ENCODE results near the gene CCNB2.
"Not testable (repeated sequence)": the region's sequence is repeated elsewhere in the genome, so short reads cannot be mapped to it uniquely, and the experiment has no call there.

Gene CCNB2

DNA sequence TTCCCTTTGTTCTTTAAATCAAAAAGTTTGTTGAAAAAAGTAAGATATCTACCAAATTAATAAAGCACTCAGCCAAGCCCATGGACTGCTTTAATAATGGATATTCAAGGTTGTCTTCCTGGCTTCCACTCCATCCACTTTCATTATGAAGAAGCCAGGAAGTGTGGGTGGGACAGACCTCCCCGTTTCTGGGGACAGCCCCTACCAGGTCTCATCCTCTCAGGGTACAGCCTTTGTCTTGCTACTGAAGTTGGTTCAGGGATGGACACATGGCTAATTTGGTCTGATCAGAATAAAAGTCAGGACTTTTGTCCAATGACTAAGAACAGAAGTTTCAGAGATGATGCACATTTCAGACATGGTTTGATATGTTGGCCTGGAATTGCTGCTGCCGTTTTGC is 32.6 kb downstream of the CCNB2 start:
- DNase-seq = no peak

- peak; percentile 48 for DNase-seq
These were observed 33.3 kb downstream of the CCNB2 start for GRCh38 chr15:59138243-59138642.

- DNase-seq = no peak
These were observed 35.7 kb downstream of the CCNB2 start for GRCh38 chr15:59140422-59141226.

GRCh38 chr15:59143281-59143680 is 38.3 kb downstream of the CCNB2 start:
- DNase-seq = no peak

DNA sequence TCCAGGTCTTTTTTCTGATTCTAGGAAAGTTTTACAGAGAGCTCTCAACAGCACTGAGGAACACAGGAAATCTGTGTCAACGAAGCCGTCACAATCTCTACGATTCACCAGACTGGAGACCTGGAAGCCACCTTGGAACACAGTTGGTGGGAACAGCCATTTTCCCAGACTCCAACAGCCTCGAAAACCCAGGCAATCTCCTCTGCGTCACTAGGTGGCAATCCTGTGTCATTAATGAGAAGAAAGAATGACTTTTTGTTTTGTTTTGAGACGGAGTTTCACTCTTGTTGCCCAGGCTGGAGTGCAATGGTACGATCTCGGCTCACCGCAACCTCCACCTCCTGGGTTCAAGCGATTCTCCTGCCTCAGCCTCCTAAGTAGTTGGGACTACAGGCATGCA is 39.6 kb downstream of the CCNB2 start:
- DNase-seq = not testable (repeated sequence)

- DNase-seq = no peak
These were observed 42.7 kb downstream of the CCNB2 start for GRCh38 chr15:59147666-59148065.

DNA sequence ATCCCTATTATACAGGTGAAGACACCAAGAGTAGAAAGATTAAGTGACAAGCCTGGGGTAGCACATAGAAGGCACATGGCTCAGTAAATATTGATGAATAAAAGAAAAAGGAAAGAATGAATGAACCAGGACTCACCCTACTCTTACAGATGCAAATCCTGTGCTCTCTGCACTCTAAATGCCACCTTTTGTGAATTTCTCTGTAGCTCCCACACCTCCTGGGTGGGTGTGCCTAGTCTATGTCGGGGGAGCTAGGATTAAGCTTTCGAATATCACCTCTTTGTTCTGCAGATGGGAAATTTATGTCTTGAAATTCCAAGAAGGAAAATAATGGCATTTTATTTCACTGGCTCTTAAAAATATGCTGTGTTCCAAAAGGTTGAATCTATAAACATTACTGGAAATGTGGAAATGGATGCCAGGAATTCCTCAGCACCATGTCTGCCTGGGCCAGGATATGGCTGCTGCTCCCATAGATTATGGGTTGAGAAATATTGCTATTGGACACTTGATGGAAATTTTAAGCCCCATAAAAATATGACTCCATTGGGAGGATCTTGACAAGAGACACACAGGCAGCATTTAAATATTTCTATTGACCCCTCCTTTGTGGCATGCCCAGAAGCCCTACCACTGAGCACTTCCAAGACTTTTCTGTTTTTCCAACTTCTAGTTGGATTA is 43.3 kb downstream of the CCNB2 start:
- DNase-seq = no peak

GRCh38 chr15:59150185-59150584 is 45.2 kb downstream of the CCNB2 start:
- no peak for DNase-seq

- DNase-seq = no peak
These were observed 47.9 kb downstream of the CCNB2 start for GRCh38 chr15:59152694-59153450.

DNA sequence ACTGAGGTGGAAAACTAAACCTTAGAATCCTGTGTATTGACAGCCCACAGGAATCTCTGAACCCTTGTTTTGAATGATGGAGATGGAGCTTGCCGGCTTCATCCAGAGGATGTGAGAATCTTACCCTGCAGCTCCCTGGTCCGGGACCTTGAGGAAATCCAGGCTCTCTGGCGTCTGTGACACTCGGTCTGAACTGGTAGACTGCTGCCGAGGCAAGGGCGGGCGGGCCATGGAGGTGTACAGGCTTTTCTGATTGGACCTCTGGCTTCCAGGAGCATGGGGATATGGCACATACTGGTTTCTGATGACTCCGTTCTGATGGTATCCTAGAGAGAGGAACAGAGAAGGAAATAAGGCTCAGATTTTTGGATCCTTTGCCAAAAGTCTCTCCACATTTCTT is 48.5 kb downstream of the CCNB2 start:
- DNase-seq = no peak

- DNase-seq = no peak
These were observed 49.3 kb downstream of the CCNB2 start for GRCh38 chr15:59154243-59154642.

DNA sequence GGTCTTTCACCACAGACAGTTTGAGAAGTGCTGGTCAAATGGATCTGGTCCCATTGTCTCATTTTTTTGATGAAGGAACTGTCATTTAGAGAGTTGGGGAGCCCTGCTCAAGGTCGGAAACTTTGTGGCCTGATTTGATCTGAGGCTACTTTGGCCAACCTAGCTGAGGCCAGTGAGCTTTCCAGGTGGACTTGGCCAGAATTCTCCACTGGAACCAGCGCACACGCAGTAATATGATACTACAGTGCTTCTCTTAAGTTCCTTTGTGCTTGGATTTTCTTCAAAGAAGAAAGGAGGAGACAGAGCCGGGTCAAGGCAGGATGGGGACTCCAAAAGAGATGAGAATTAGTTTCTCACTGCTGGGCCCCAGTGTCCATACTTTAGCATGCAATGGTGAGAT is 50.5 kb downstream of the CCNB2 start:
- DNase-seq = no peak

GRCh38 chr15:59157396-59157795 is 52.5 kb downstream of the CCNB2 start:
- no peak for DNase-seq

DNA sequence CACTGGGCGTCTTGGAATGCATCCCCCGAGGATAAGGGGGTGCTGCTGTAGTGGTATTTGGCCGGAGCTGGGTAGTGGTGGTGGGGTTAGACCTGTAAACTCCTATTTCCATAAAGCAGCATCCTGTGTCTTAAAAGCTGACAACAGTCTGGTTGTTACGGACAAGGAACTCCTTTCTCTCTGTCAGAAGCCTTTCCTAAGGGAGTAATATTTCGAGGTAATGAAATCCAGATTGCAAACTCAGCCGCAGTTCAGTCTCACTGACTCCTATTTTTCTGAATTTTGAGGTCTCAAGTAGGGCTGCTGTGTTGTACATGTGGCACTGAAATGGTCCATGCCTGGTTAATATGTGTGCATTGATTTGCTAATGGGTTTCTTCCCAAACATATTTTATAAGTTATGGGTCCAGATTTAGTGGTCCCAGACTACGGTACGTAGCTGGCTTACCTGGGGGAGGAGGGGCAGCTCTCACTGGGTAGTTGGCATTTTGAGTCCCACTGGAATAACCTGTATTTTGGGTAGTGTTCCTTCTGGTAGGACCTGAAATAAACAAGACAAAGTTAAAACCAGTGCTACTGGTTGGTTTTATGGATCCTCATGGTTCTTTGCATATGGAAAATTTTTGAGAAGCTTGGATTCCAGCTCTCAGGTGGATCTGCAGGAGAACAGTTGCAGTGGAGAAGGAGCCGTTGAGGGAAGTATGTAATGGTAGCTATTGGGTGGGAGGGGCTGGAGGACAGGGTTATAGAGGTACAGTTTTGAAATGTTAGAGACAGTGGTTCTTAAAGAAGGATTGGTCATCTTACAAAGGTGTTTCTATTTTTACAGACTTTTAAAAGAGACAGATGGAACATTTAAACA is 53.1 kb downstream of the CCNB2 start:
- no peak for DNase-seq

- no peak for DNase-seq
These were observed 53.7 kb downstream of the CCNB2 start for GRCh38 chr15:59158701-59159034.

GRCh38 chr15:59159210-59159609 is 54.3 kb downstream of the CCNB2 start:
- no peak for DNase-seq

GRCh38 chr15:59160880-59161593 is 56.1 kb downstream of the CCNB2 start:
- no peak for DNase-seq

GRCh38 chr15:59162080-59162479 is 57.1 kb downstream of the CCNB2 start:
- DNase-seq = not testable (repeated sequence)

DNA sequence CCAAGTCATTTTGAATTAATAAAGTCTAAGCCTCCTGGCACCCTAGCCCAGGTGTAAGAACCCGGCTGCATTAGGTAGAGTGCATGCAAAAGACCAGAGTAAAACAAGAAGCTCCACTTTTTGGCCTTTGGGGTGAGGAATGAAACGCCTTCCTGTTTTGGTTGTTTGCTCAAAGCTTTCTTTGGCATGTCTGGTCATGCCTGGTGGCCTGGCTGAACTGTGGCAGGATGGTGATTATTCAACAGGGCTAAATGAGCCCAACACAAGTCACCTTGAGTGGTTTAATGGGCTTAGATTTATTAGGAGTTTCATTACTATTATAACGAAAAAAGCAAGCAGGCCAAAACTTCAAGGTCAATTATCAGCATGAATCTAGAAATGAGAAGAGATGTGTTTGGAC is 60.8 kb downstream of the CCNB2 start:
- no peak for DNase-seq

DNA sequence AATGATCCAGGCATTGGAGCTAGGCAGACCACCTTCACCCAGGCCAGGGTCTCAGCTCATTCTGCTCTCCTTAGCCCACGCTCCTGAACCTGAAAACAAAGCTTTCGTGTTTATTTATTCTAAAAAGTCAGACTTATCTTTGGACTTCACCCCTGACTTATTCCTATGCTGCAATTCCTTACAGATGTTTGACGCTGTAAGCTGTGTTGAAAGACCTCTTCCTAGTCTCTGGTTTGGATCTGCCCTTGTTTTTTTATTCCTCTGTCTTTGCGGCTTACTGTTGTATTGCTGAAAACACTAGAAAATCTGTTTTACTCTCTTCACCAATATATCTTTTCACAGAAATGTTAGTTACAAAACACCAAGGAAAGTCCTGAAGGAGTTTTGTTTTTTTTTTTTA is 61.2 kb downstream of the CCNB2 start:
- DNase-seq = no peak

DNA sequence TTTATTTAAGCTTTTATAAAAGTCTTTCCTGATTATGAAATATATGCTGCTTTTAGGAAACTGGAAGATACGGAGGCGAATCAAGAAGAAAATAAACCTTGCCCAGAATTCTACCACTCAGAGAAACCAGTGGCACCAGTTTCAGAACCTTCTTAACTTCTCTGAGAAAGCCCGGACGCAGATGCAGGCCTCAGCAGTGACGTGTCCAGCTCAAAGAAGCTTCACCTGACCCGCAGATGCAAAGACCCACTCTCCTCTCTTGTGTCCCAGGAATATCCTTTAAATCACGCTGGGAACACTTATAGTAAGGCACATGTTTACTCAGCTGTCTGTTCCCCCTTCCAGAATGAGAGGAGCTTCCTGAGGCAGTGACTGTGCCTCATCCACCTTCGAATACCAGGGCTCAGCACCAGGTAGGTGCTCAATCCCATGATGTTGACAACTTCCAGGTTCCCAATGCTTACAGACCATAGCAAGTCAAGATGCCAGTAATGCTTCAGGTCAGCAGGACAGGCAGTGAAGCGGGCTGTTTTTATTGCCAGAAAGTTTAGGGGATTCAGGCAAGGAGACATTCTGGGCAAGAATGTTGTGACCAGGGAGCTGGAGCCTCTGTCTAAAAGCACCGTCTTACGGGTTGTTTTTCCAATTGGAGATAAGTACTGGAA is 61.8 kb downstream of the CCNB2 start:
- no peak for DNase-seq

DNA sequence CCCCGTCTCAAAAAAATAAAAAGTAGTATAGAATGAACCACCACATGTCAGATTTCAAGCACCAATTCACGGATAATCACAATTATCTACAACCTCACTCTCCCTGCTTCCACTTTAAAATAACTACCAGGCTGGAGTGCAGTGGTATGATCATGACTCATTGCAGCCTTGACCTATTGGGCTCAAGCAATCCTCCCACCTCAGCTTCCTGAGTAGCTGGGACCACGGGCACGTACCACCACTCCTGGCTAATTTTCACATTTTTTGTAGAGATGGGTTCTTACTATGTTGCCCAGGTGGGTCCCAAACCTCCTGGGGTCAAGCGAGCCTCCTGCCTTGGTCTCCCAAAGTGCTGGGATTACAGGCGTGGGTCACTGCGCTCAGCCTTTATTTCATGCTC is 63.6 kb downstream of the CCNB2 start:
- DNase-seq = no peak
